22Rv1 (cell line): ENCODE data around the gene EXOC4.

Source experiments
- H3K27ac ChIP-seq: fragments of 450-650 bp; 2 replicates; pipeline ENCODE4 v1.5.1; 2017
- CTCF ChIP-seq: fragments of 450-650 bp; IDR thresholded peaks from 2 replicates; pipeline ENCODE4 v1.5.1; 2017; ENCODE audit warnings: mild to moderate bottlenecking
- ZFX ChIP-seq: fragments of 450-650 bp; IDR thresholded peaks from 2 replicates; pipeline ENCODE4 v1.6.1; 2017; ENCODE audit warnings: antibody characterized with exemption, borderline replicate concordance

Gene EXOC4

GRCh38 chr7:133395551-133395950 is 142.7 kb downstream of the EXOC4 start:
- no peak for TF ChIP-seq ZFX
- TF ChIP-seq CTCF: no peak
- H3K27ac ChIP-seq: no peak overlapping the region

GRCh38 chr7:133398506-133398905 is 145.6 kb downstream of the EXOC4 start:
- H3K27ac ChIP-seq: no peak overlapping the region
- TF ChIP-seq ZFX (no peak), CTCF (no peak)

- TF ChIP-seq CTCF: no peak
- no peak for TF ChIP-seq ZFX
- no peak overlapping the region for H3K27ac ChIP-seq
Observed at GRCh38 chr7:133401225-133401624, 148.3 kb downstream of the EXOC4 start.

- TF ChIP-seq ZFX (no peak), CTCF (no peak)
- H3K27ac ChIP-seq: no peak overlapping the region
Observed at GRCh38 chr7:133408212-133408611, 155.3 kb downstream of the EXOC4 start.

GRCh38 chr7:133409421-133409820 is 156.5 kb downstream of the EXOC4 start:
- H3K27ac ChIP-seq: no peak overlapping the region
- TF ChIP-seq ZFX (no peak), CTCF (no peak)

GRCh38 chr7:133409966-133410365 is 157.1 kb downstream of the EXOC4 start:
- no peak for TF ChIP-seq CTCF
- H3K27ac ChIP-seq: no peak overlapping the region

- TF ChIP-seq ZFX (no peak), CTCF (no peak)
- no peak overlapping the region for H3K27ac ChIP-seq
Observed at GRCh38 chr7:133411395-133411794, 158.5 kb downstream of the EXOC4 start.
